HG02981 (cell line): ENCODE results near the gene CCR6.

ENCODE experiments used
- ATAC-seq: cut with Tn5 transposase; IDR thresholded peaks from one replicate; pipeline ENCODE4 v1.9.1; 2021; ENCODE audit warnings: mild to moderate bottlenecking, moderate library complexity; ENCODE audit not compliant: unreplicated experiment

CCR6 gene

GRCh38 chr6:167097770-167098169, 25.1 kb upstream of the CCR6 start:
- ATAC-seq, result no peak

- no peak for ATAC-seq
These were observed 24.1 kb upstream of the CCR6 start for GRCh38 chr6:167098825-167099225.

GRCh38 chr6:167099707-167100106, 23.2 kb upstream of the CCR6 start:
- no peak for ATAC-seq

- ATAC-seq, result no peak
These were observed 22.6 kb upstream of the CCR6 start for GRCh38 chr6:167100241-167100674.

GRCh38 chr6:167102318-167102717, 20.6 kb upstream of the CCR6 start:
- ATAC-seq, result no peak

- ATAC-seq, result peak; percentile 88
These were observed 19.6 kb upstream of the CCR6 start for GRCh38 chr6:167103041-167103891.

GRCh38 chr6:167104388-167104787, 18.5 kb upstream of the CCR6 start:
- ATAC-seq, result no peak

- ATAC-seq, result no peak
These were observed 17.8 kb upstream of the CCR6 start for GRCh38 chr6:167105060-167105459.

GRCh38 chr6:167106406-167106805, 16.5 kb upstream of the CCR6 start:
- no peak for ATAC-seq

- no peak for ATAC-seq
These were observed 15.1 kb upstream of the CCR6 start for GRCh38 chr6:167107787-167108186.

GRCh38 chr6:167108278-167108677, 14.6 kb upstream of the CCR6 start:
- no peak for ATAC-seq

- ATAC-seq, result no peak
These were observed 13.2 kb upstream of the CCR6 start for GRCh38 chr6:167109651-167110050.

GRCh38 chr6:167111597-167111996, 11.3 kb upstream of the CCR6 start:
- no peak for ATAC-seq

GRCh38 chr6:167112421-167112820, 10.5 kb upstream of the CCR6 start:
- ATAC-seq, result no peak

- ATAC-seq, result peak; percentile 43
These were observed 9.7 kb upstream of the CCR6 start for GRCh38 chr6:167113047-167113754.

GRCh38 chr6:167113935-167114910, 8.7 kb upstream of the CCR6 start:
- ATAC-seq, result peak; percentile 83

GRCh38 chr6:167115054-167115453, 7.8 kb upstream of the CCR6 start:
- no peak for ATAC-seq

- ATAC-seq, result no peak
These were observed 6.6 kb upstream of the CCR6 start for GRCh38 chr6:167116109-167116837.

GRCh38 chr6:167116838-167117228, 6.1 kb upstream of the CCR6 start:
- ATAC-seq, result no peak

GRCh38 chr6:167118006-167118405, 4.9 kb upstream of the CCR6 start:
- ATAC-seq, result no peak
